GM23338 (cell line): Measurements from ENCODE around the gene GDPD5. TPM values are rescaled to one million over a fixed set of nuclear protein-coding genes. Genes with fewer than 3 reads are reported as not detected.

Experiments
- ATAC-seq: fragments of 200-7000 bp; cut with Tn5 transposase; 3 replicates; pipeline ENCODE4 v1.9.1; 2020
- DNase-seq: peaks from one replicate; pipeline ENCODE4 v3.0.0-alpha.2; 2015; ENCODE audit warnings: low spot score
- H2AFZ ChIP-seq: fragments of 200-600 bp; sonication (generic); 2 replicates; pipeline ENCODE4 v1.8.0; 2016; ENCODE audit warnings: antibody characterized with exemption, mild to moderate bottlenecking, moderate library complexity
- H3F3A ChIP-seq: fragments of 200-600 bp; sonication (generic); replicated peaks from 2 replicates; pipeline ENCODE4 v1.8.0; 2017; ENCODE audit warnings: antibody characterized with exemption, mixed run types, low read depth
- H3K27ac ChIP-seq: fragments of 200-600 bp; sonication (generic); 2 replicates; pipeline ENCODE4 v1.6.1; 2016; ENCODE audit warnings: low read depth
- H3K27me3 ChIP-seq: fragments of 200-600 bp; sonication (generic); 2 replicates; pipeline ENCODE4 v1.8.0; 2016; ENCODE audit warnings: mild to moderate bottlenecking, mixed run types, moderate library complexity; ENCODE audit not compliant: insufficient read depth
- H3K36me3 ChIP-seq: fragments of 200-600 bp; sonication (generic); 2 replicates; pipeline ENCODE4 v1.8.0; 2016; ENCODE audit warnings: mild to moderate bottlenecking; ENCODE audit not compliant: insufficient read depth
- H3K4me1 ChIP-seq: fragments of 200-600 bp; sonication (generic); 2 replicates; pipeline ENCODE4 v1.8.0; 2016; ENCODE audit warnings: mild to moderate bottlenecking, moderate library complexity; ENCODE audit not compliant: insufficient read depth
- H3K4me2 ChIP-seq: fragments of 200-600 bp; sonication (generic); 2 replicates; pipeline ENCODE4 v1.7.1; 2017; ENCODE audit warnings: mixed run types
- H3K4me3 ChIP-seq: fragments of 200-600 bp; sonication (generic); 2 replicates; pipeline ENCODE4 v1.6.1; 2016; ENCODE audit warnings: mixed run types
- H3K79me2 ChIP-seq: fragments of 200-600 bp; sonication (generic); replicated peaks from 2 replicates; pipeline ENCODE4 v1.8.0; 2017; ENCODE audit warnings: mild to moderate bottlenecking; ENCODE audit not compliant: insufficient read depth
- H3K9me2 ChIP-seq: fragments of 200-600 bp; sonication (generic); 2 replicates; pipeline ENCODE4 v1.8.0; 2017; ENCODE audit not compliant: insufficient read depth
- H4K20me1 ChIP-seq: fragments of 200-600 bp; sonication (generic); replicated peaks from 2 replicates; pipeline ENCODE4 v1.8.0; 2017; ENCODE audit warnings: mild to moderate bottlenecking; ENCODE audit not compliant: insufficient read depth
- H3K27ac Mint-ChIP-seq: 2 replicates; pipeline ENCODE4 v1.8.0; 2020; ENCODE audit warnings: inconsistent platforms, mild to moderate bottlenecking, moderate library complexity, mixed read lengths
- H3K27me3 Mint-ChIP-seq: 3 replicates; pipeline ENCODE4 v1.8.0; 2022; ENCODE audit warnings: low read depth, mild to moderate bottlenecking, moderate library complexity, mixed read lengths, inconsistent platforms; ENCODE audit not compliant: insufficient read depth, poor library complexity
- H3K36me3 Mint-ChIP-seq: 3 replicates; pipeline ENCODE4 v1.8.0; 2021; ENCODE audit warnings: low read depth, mild to moderate bottlenecking, inconsistent platforms, moderate library complexity, mixed read lengths
- H3K4me1 Mint-ChIP-seq: 3 replicates; pipeline ENCODE4 v1.8.0; 2020; ENCODE audit warnings: mild to moderate bottlenecking, inconsistent platforms, mixed read lengths
- H3K4me3 Mint-ChIP-seq: 3 replicates; pipeline ENCODE4 v1.8.0; 2021; ENCODE audit warnings: moderate library complexity, mild to moderate bottlenecking, inconsistent platforms, mixed read lengths
- H3K9me3 Mint-ChIP-seq: 3 replicates; pipeline ENCODE4 v1.8.0; 2020; ENCODE audit warnings: moderate library complexity, mild to moderate bottlenecking, inconsistent platforms, mixed read lengths
- ETS1 ChIP-seq: IDR thresholded peaks from 2 replicates; pipeline ENCODE4 v1.6.1; 2016; ENCODE audit warnings: antibody characterized with exemption
- EZH2 ChIP-seq: fragments of 200-600 bp; sonication (generic); IDR thresholded peaks from one replicate; pipeline ENCODE4 v1.8.0; 2017; ENCODE audit warnings: antibody characterized with exemption, mild to moderate bottlenecking, low read depth; ENCODE audit not compliant: unreplicated experiment
- EZH2phosphoT487 ChIP-seq: fragments of 200-600 bp; sonication (generic); IDR thresholded peaks from one replicate; pipeline ENCODE4 v1.8.1; 2018; ENCODE audit warnings: antibody characterized with exemption; ENCODE audit not compliant: unreplicated experiment
- JUNB ChIP-seq: IDR thresholded peaks from one replicate; pipeline ENCODE4 v1.6.1; 2016; ENCODE audit warnings: antibody characterized with exemption; ENCODE audit not compliant: unreplicated experiment
- NANOG ChIP-seq: IDR thresholded peaks from 2 replicates; pipeline ENCODE4 v1.6.1; 2016; ENCODE audit warnings: antibody characterized with exemption, borderline replicate concordance
- POLR2AphosphoS5 ChIP-seq: IDR thresholded peaks from 2 replicates; pipeline ENCODE4 v1.6.1; 2016; ENCODE audit warnings: antibody characterized with exemption, low read depth
- STAT1 ChIP-seq: IDR thresholded peaks from one replicate; pipeline ENCODE4 v1.6.1; 2016; ENCODE audit warnings: antibody characterized with exemption; ENCODE audit not compliant: unreplicated experiment
- ZNF114 ChIP-seq: fragments of 250-450 bp; sonication (Bioruptor Pico); IDR thresholded peaks from 2 replicates; pipeline ENCODE4 v1.5.0; 2020; ENCODE audit warnings: mild to moderate bottlenecking, moderate library complexity
- ZNF462 ChIP-seq: fragments of 250-450 bp; sonication (Bioruptor Pico); IDR thresholded peaks from 2 replicates; pipeline ENCODE4 v1.5.0; 2020; ENCODE audit warnings: mild to moderate bottlenecking, moderate library complexity
- polyA plus RNA-seq: library from polyadenylated mRNA; unstranded; fragments of >200 nt; fragmentation: Nextera tagmentation; extraction: Ambion mirVana; gene quantifications from 2 replicates; pipeline ENCODE4 v1.2.1, GENCODE V29; 2016
- total RNA-seq: library from RNA; depleted of rRNA; stranded (reverse); fragments of >200 nt; shearing (Covaris generic); gene quantifications from 2 replicates; pipeline ENCODE4 v1.2.3, GENCODE V29; 2014
- TF ChIP-seq, protein P1 (sequence below): IDR thresholded peaks from one replicate; pipeline ENCODE4 v1.6.1; 2018; ENCODE audit warnings: antibody characterized with exemption; ENCODE audit not compliant: unreplicated experiment
- TF ChIP-seq, protein P2 (sequence below), 2 experiments: fragments of 200-600 bp in 1 of 2; sonication (generic) in 1 of 2; conservative IDR thresholded peaks; 2 replicates each; pipeline versions ENCODE4 v1.5.1 to v1.6.1; 2016 to 2017; ENCODE audit warnings: antibody characterized with exemption in 2 of 2, low read depth in 2 of 2, mild to moderate bottlenecking in 2 of 2, moderate library complexity in 1 of 2

The GDPD5 gene
- total and polyA plus RNA-seq, 2 experiments from 2014 or later: 1.6 to 4.9 TPM

DNA sequence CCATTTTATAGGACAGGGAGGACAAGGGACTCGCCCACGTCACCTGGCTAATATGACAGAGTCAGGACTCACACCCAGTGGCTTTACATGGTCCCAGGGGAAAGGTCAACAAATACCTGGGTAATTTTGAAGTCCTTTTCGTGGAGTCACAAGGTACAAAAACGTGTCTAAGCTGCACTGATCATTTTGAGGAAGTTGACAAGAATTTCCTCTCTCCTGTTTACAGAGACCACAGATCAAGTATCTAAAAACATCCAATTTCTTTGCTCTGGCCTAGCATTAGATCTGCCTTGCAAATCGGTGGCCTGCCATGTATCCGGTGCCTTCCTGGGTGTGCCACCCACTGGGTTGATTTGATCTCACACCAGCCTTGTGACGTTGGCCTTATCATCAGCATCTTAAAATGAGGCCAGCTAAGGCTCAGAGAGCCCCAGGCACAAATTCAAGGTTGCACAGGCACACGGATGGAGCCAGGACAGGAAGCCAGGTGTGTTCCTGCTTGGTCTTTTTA, 17.6 kb downstream of the GDPD5 start:
- H3K27ac Mint-ChIP-seq: no peak overlapping the region

More for the DNA sequence above, 17.6 kb downstream of the GDPD5 start:
- no peaks in the 10 kb centered on the region for H4K20me1 ChIP-seq
- Mint-ChIP-seq H3K36me3 (no peaks in the 10 kb centered on the region), H3K4me3 (no peak overlapping the region), H3K27me3 (peaks cover 7% of the 10 kb centered on the region), H3K4me1 (peaks cover 2% of the 10 kb centered on the region; the same call in 1 of the 3 replicates), H3K9me3 (no peaks in the 10 kb centered on the region)
- no peaks in the 10 kb centered on the region for H3K4me1 ChIP-seq
- H3K79me2 ChIP-seq: no peaks in the 10 kb centered on the region
- H3K27ac ChIP-seq: no peak overlapping the region
- H3K4me2 ChIP-seq: no peak overlapping the region
- H3K4me3 ChIP-seq: no peak overlapping the region
- TF ChIP-seq EZH2: no peak
- TF ChIP-seq, protein P1, sequence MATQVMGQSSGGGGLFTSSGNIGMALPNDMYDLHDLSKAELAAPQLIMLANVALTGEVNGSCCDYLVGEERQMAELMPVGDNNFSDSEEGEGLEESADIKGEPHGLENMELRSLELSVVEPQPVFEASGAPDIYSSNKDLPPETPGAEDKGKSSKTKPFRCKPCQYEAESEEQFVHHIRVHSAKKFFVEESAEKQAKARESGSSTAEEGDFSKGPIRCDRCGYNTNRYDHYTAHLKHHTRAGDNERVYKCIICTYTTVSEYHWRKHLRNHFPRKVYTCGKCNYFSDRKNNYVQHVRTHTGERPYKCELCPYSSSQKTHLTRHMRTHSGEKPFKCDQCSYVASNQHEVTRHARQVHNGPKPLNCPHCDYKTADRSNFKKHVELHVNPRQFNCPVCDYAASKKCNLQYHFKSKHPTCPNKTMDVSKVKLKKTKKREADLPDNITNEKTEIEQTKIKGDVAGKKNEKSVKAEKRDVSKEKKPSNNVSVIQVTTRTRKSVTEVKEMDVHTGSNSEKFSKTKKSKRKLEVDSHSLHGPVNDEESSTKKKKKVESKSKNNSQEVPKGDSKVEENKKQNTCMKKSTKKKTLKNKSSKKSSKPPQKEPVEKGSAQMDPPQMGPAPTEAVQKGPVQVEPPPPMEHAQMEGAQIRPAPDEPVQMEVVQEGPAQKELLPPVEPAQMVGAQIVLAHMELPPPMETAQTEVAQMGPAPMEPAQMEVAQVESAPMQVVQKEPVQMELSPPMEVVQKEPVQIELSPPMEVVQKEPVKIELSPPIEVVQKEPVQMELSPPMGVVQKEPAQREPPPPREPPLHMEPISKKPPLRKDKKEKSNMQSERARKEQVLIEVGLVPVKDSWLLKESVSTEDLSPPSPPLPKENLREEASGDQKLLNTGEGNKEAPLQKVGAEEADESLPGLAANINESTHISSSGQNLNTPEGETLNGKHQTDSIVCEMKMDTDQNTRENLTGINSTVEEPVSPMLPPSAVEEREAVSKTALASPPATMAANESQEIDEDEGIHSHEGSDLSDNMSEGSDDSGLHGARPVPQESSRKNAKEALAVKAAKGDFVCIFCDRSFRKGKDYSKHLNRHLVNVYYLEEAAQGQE: no peak
- TF ChIP-seq POLR2AphosphoS5: no peak
- no peak for TF ChIP-seq EZH2phosphoT487
- TF ChIP-seq, protein P2, sequence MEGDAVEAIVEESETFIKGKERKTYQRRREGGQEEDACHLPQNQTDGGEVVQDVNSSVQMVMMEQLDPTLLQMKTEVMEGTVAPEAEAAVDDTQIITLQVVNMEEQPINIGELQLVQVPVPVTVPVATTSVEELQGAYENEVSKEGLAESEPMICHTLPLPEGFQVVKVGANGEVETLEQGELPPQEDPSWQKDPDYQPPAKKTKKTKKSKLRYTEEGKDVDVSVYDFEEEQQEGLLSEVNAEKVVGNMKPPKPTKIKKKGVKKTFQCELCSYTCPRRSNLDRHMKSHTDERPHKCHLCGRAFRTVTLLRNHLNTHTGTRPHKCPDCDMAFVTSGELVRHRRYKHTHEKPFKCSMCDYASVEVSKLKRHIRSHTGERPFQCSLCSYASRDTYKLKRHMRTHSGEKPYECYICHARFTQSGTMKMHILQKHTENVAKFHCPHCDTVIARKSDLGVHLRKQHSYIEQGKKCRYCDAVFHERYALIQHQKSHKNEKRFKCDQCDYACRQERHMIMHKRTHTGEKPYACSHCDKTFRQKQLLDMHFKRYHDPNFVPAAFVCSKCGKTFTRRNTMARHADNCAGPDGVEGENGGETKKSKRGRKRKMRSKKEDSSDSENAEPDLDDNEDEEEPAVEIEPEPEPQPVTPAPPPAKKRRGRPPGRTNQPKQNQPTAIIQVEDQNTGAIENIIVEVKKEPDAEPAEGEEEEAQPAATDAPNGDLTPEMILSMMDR (conservative IDR thresholded peaks at IDR 0.05; ENCODE audit: low read depth in 2 of 2): no peak
- TF ChIP-seq ETS1: no peak
- TF ChIP-seq STAT1: no peak
- no peak for TF ChIP-seq NANOG
- no peak for TF ChIP-seq JUNB
- no peak for TF ChIP-seq ZNF462 (CRISPR knock-in tag)
- TF ChIP-seq ZNF114 (CRISPR knock-in tag): no peak
- no peak overlapping the region; the same call in 1 of the 2 replicates for H2AFZ ChIP-seq
- no peaks in the 10 kb centered on the region for H3F3A ChIP-seq
- no peaks in the 10 kb centered on the region for H3K36me3 ChIP-seq
- no peak for DNase-seq
- no peaks in the 10 kb centered on the region for H3K9me2 ChIP-seq
- H3K27me3 ChIP-seq: no peaks in the 10 kb centered on the region
- no peak for ATAC-seq
